ENCODE results near the gene MGAM2. TPM values are rescaled to one million over a fixed set of nuclear protein-coding genes. Genes with fewer than 3 reads are reported as not detected.
A peak's percentile ranks its signal among the peaks of the same experiment; 100 is the strongest.

The MGAM2 gene
- total RNA-seq, 2 donors from 2014 or later = not detected

- Mint-ChIP-seq H3K4me3 (no peak overlapping the region), H3K27ac (no peak overlapping the region)
Measured at GRCh38 chr7:142174441-142174840, 62.9 kb downstream of the MGAM2 start.

GRCh38 chr7:142175594-142175993 is 64.1 kb downstream of the MGAM2 start:
- H3K27me3 Mint-ChIP-seq = peaks cover 6 to 13% of the 10 kb centered on the region in 2 donors
- peaks cover 0 to 10% of the 10 kb centered on the region in 2 donors for H3K4me1 Mint-ChIP-seq (ENCODE audit: low read depth in 2 of 2)
- no peak for ATAC-seq
- no peak overlapping the region for H3K4me3 Mint-ChIP-seq
- peaks cover 4% of the 10 kb centered on the region for H3K9me3 Mint-ChIP-seq
- no peak overlapping the region for H3K27ac Mint-ChIP-seq
- no peak for DNase-seq (ENCODE audit: low spot score)
- no peaks in the 10 kb centered on the region for H3K36me3 Mint-ChIP-seq

More at GRCh38 chr7:142174441-142174840, 62.9 kb downstream of the MGAM2 start:
- DNase-seq (ENCODE audit: low spot score) (no peak), ATAC-seq (no peak)
- no peaks in the 10 kb centered on the region for H3K36me3 Mint-ChIP-seq
- H3K4me1 Mint-ChIP-seq (ENCODE audit: low read depth in 2 of 2) = peaks cover 0 to 10% of the 10 kb centered on the region in 2 donors
- H3K9me3 Mint-ChIP-seq = peaks cover 4% of the 10 kb centered on the region
- peaks cover 6% of the 10 kb centered on the region in 2 donors for H3K27me3 Mint-ChIP-seq

DNA sequence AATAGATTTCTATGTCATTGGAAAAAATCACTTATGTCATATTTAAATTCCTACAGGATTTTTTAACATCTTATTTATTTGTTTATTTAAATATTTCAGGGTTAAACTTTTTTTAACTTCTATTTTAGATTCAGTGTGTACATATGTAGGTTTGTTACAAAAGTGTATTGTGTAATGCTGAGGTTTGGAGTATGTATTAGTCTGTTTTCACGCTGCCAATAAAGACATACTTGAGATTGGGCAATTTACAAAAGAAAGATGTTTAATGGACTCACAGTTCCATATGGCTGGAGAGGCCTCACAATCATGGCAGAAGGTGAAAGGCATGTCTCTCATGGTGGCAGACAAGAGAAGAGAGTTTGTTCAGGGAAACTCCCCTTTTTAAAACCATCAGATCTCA is 65.4 kb downstream of the MGAM2 start:
- Mint-ChIP-seq H3K4me1 (ENCODE audit: low read depth in 2 of 2) (peaks cover 0 to 10% of the 10 kb centered on the region in 2 donors), H3K36me3 (no peaks in the 10 kb centered on the region), H3K4me3 (no peak overlapping the region), H3K27me3 (peaks cover 6 to 13% of the 10 kb centered on the region in 2 donors), H3K27ac (no peak overlapping the region), H3K9me3 (peaks cover 4% of the 10 kb centered on the region)
- no peak for ATAC-seq
- no peak for DNase-seq (ENCODE audit: low spot score)

DNA sequence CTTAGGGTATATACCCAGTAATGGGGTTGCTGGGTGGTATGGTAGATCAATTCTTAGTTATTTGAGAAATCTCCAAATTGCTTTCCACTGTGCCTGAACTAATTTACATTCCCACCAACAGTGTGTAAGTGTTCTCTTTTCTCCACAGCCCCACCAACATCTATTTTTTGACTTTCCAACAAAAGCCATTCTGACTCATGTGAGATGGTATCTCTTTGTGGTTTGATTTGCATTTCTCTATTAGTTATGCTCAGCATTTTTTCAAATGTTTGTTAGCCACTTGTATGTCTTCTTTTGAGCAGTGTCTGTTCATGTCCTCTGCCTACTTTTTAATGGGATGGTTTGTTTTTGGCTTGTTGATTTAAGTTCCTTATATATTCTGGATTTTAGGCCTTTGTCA is 66.4 kb downstream of the MGAM2 start:
- no peak overlapping the region for H3K4me3 Mint-ChIP-seq
- peaks cover 4% of the 10 kb centered on the region for H3K9me3 Mint-ChIP-seq
- no peaks in the 10 kb centered on the region for H3K36me3 Mint-ChIP-seq
- no peak overlapping the region for H3K27ac Mint-ChIP-seq
- ATAC-seq = no peak
- H3K27me3 Mint-ChIP-seq = peaks cover 6 to 13% of the 10 kb centered on the region in 2 donors
- DNase-seq (ENCODE audit: low spot score) = no peak
- peaks cover 0 to 10% of the 10 kb centered on the region in 2 donors for H3K4me1 Mint-ChIP-seq (ENCODE audit: low read depth in 2 of 2)

DNA sequence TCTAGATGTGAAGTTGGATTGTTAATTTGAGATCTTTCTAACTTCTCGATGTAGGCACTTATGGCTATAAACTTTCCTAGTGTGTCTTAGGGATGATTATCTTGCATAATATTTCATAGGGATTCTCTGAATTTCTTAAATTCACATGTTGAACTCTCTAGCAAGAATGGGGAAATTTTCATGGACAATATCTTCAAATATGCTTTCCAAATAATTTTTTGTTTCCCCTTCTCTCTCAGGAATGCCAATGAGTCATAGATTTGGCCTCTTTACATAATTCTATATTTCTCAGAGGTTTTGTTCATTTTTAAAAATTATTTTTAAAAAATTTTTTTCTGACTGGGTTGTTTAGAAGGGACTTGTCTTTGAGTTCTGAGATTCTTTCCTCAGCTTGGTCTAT is 68.9 kb downstream of the MGAM2 start:
- Mint-ChIP-seq H3K36me3 (no peaks in the 10 kb centered on the region), H3K27me3 (peaks cover under 1 to 7% of the 10 kb centered on the region in 2 donors), H3K4me3 (no peak overlapping the region), H3K9me3 (no peaks in the 10 kb centered on the region), H3K27ac (no peak overlapping the region), H3K4me1 (ENCODE audit: low read depth in 2 of 2) (peaks cover 0 to 7% of the 10 kb centered on the region in 2 donors)
- no peak for ATAC-seq
- DNase-seq (ENCODE audit: low spot score) = no peak

- no peak for DNase-seq (ENCODE audit: low spot score)
- Mint-ChIP-seq H3K36me3 (no peaks in the 10 kb centered on the region), H3K4me1 (ENCODE audit: low read depth in 2 of 2) (peaks cover 0 to 7% of the 10 kb centered on the region in 2 donors), H3K4me3 (no peak overlapping the region), H3K27ac (no peak overlapping the region), H3K9me3 (no peaks in the 10 kb centered on the region), H3K27me3 (peaks cover 0 to 7% of the 10 kb centered on the region in 2 donors)
- ATAC-seq = no peak
Measured at GRCh38 chr7:142181211-142181610, 69.7 kb downstream of the MGAM2 start.

DNA sequence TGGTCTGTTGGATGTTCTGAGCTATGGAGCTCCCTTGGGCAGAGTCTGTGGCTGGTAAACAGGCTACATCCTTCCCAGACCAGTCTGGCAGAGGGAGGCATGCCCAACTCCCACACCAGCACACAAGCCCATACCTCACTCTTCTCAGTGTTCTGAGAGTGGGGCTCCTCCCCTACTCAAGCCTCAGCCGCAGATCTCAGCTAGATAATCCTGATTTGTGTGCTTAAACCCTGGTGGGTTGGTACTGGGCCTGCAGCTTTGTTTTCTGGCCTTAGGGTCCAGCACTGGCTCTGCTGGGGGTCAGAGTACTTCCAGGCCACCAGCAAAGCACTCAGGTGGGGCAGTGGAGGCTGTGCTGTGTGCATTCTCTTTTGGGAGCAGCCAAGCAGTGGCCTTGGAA is 70.4 kb downstream of the MGAM2 start:
- Mint-ChIP-seq H3K4me3 (no peak overlapping the region), H3K27ac (no peak overlapping the region), H3K9me3 (no peaks in the 10 kb centered on the region), H3K27me3 (peaks cover 0 to 7% of the 10 kb centered on the region in 2 donors), H3K4me1 (ENCODE audit: low read depth in 2 of 2) (peaks cover 0 to 6% of the 10 kb centered on the region in 2 donors), H3K36me3 (no peaks in the 10 kb centered on the region)
- DNase-seq (ENCODE audit: low spot score) = no peak
- ATAC-seq = peak; percentile 43 to 48

- no peak for ATAC-seq
- Mint-ChIP-seq H3K36me3 (no peaks in the 10 kb centered on the region), H3K4me1 (ENCODE audit: low read depth in 2 of 2) (peaks cover 6 to 7% of the 10 kb centered on the region in 2 donors), H3K9me3 (no peaks in the 10 kb centered on the region), H3K4me3 (no peak overlapping the region), H3K27ac (no peak overlapping the region), H3K27me3 (peaks cover 0 to 2% of the 10 kb centered on the region in 2 donors)
- no peak for DNase-seq (ENCODE audit: low spot score)
Measured at GRCh38 chr7:142185069-142185468, 73.6 kb downstream of the MGAM2 start.

DNA sequence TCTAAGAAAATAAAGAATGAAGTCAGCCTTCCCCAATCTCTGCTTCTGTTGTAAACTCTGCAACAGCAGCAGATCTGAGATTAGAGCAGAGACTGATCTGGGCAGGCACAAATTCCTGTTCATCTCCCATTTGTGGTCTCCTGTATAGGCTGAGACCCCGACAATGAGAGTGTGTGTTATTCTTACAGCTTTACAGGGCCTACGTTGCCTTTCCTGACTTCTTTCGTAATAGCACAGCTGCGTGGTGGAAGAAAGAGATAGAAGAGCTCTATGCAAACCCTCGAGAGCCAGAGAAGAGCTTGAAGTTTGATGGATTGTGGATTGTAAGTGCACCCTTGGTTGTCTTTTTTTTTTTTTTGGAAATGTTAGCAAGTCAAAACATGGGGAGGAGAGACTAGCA is 74.3 kb downstream of the MGAM2 start:
- no peaks in the 10 kb centered on the region for H3K9me3 Mint-ChIP-seq
- DNase-seq (ENCODE audit: low spot score) (no peak), ATAC-seq (no peak)
- peaks cover 6 to 7% of the 10 kb centered on the region in 2 donors for H3K4me1 Mint-ChIP-seq (ENCODE audit: low read depth in 2 of 2)
- no peak overlapping the region for H3K27ac Mint-ChIP-seq
- H3K27me3 Mint-ChIP-seq = no peaks in the 10 kb centered on the region
- no peaks in the 10 kb centered on the region for H3K36me3 Mint-ChIP-seq
- H3K4me3 Mint-ChIP-seq = no peak overlapping the region

DNA sequence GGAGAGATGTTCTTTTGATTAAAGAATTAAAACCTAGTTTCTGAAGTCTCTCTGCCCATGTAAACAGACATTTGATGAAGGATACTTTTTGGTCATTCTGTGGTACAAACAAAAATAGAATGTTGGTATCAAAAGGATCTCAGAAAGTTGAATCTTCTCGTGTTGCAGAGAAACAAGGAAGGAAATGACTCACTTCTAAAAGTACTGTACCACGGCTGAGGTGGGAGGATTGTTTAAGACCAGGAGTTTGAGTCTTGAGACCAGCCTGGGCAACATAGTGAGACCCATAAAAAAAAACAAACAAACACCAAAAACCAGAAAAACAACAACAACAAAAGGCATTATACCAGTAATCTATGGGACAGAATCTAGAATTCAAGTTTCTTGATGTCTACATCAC is 76.6 kb downstream of the MGAM2 start:
- no peak for ATAC-seq
- no peaks in the 10 kb centered on the region for H3K9me3 Mint-ChIP-seq

GRCh38 chr7:142188846-142189245 is 77.3 kb downstream of the MGAM2 start:
- Mint-ChIP-seq H3K27me3 (peaks cover 11 to 20% of the 10 kb centered on the region in 2 donors), H3K4me3 (no peak overlapping the region), H3K4me1 (ENCODE audit: low read depth in 2 of 2) (peaks cover 6 to 7% of the 10 kb centered on the region in 2 donors), H3K36me3 (no peaks in the 10 kb centered on the region), H3K9me3 (no peaks in the 10 kb centered on the region), H3K27ac (no peak overlapping the region)
- DNase-seq (ENCODE audit: low spot score) (no peak), ATAC-seq (no peak)

More for the DNA sequence above, 76.6 kb downstream of the MGAM2 start:
- H3K36me3 Mint-ChIP-seq = no peaks in the 10 kb centered on the region
- peaks cover 6 to 7% of the 10 kb centered on the region in 2 donors for H3K4me1 Mint-ChIP-seq (ENCODE audit: low read depth in 2 of 2)
- H3K4me3 Mint-ChIP-seq = no peak overlapping the region
- peaks cover 7 to 16% of the 10 kb centered on the region in 2 donors for H3K27me3 Mint-ChIP-seq
- DNase-seq (ENCODE audit: low spot score) = no peak
- H3K27ac Mint-ChIP-seq = no peak overlapping the region

DNA sequence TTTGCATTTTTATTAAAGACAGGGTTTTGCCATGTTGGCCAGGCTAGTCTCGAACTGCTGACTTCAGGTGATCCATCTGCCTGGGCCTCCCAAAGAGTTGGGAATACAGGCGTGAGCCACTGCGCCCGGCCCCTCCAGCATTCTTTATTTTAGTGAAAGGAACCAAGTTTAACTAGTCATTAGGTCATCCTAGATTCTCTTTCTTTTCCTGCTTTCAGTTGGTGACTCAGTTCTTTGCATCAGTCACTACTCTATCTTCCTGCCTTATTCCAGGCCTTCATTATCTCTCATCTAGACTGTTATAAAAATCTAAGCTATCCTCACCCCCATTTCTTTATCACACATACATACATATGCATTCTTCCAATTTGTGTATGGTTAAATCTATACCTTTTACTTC is 82.7 kb downstream of the MGAM2 start:
- DNase-seq (ENCODE audit: low spot score) (no peak), ATAC-seq (no peak)
- Mint-ChIP-seq H3K27me3 (peaks cover 18 to 20% of the 10 kb centered on the region in 2 donors), H3K4me1 (ENCODE audit: low read depth in 2 of 2) (no peaks in the 10 kb centered on the region), H3K9me3 (no peaks in the 10 kb centered on the region), H3K36me3 (no peaks in the 10 kb centered on the region), H3K27ac (no peak overlapping the region), H3K4me3 (no peak overlapping the region)

- Mint-ChIP-seq H3K36me3 (no peaks in the 10 kb centered on the region), H3K27ac (no peak overlapping the region), H3K4me3 (no peak overlapping the region), H3K4me1 (ENCODE audit: low read depth in 2 of 2) (no peaks in the 10 kb centered on the region), H3K9me3 (no peaks in the 10 kb centered on the region), H3K27me3 (peaks cover 18 to 20% of the 10 kb centered on the region in 2 donors)
- DNase-seq (ENCODE audit: low spot score) = no peak
- no peak for ATAC-seq
Measured at GRCh38 chr7:142196066-142196840, 84.7 kb downstream of the MGAM2 start.

GRCh38 chr7:142200206-142200605 is 88.7 kb downstream of the MGAM2 start:
- H3K27ac Mint-ChIP-seq = no peak overlapping the region
- no peaks in the 10 kb centered on the region for H3K36me3 Mint-ChIP-seq
- peaks cover 0 to 15% of the 10 kb centered on the region in 2 donors for H3K27me3 Mint-ChIP-seq
- H3K9me3 Mint-ChIP-seq = no peaks in the 10 kb centered on the region
- no peaks in the 10 kb centered on the region for H3K4me1 Mint-ChIP-seq (ENCODE audit: low read depth in 2 of 2)
- no peak overlapping the region for H3K4me3 Mint-ChIP-seq
- ATAC-seq (no peak), DNase-seq (ENCODE audit: low spot score) (no peak)
